ENCODE data around the gene TRERF1. TPM values are rescaled to one million over a fixed set of nuclear protein-coding genes. Genes with fewer than 3 reads are reported as not detected.
"Not testable (repeated sequence)": the region's sequence is repeated elsewhere in the genome, so short reads cannot be mapped to it uniquely, and the experiment has no call there.

The TRERF1 gene
- total RNA-seq, 1 donor = 12.0 TPM

GRCh38 chr6:42471714-42472113 lies 20.0 kb upstream of the TRERF1 start:
- no peak for TF ChIP-seq CTCF (IDR thresholded peaks at IDR 0.05; ENCODE audit: insufficient read depth, low read length)
- no peak for DNase-seq (ENCODE audit: low read depth)

GRCh38 chr6:42471142-42471541 lies 19.4 kb upstream of the TRERF1 start:
- H3K4me3 ChIP-seq (ENCODE audit: low read depth, low read length) = no peak overlapping the region
- TF ChIP-seq CTCF (IDR thresholded peaks at IDR 0.05; ENCODE audit: insufficient read depth, low read length) = no peak
- no peak for DNase-seq (ENCODE audit: low read depth)

More at GRCh38 chr6:42471714-42472113, 20.0 kb upstream of the TRERF1 start:
- H3K4me3 ChIP-seq (ENCODE audit: low read depth, low read length) = no peak overlapping the region

- TF ChIP-seq CTCF (IDR thresholded peaks at IDR 0.05; ENCODE audit: insufficient read depth, low read length) = no peak
- DNase-seq (ENCODE audit: low read depth) = no peak
- no peak overlapping the region for H3K4me3 ChIP-seq (ENCODE audit: low read depth, low read length)
Observed at GRCh38 chr6:42468273-42468672, 16.5 kb upstream of the TRERF1 start.

GRCh38 chr6:42467651-42468050 lies 15.9 kb upstream of the TRERF1 start:
- DNase-seq (ENCODE audit: low read depth) = no peak
- H3K4me3 ChIP-seq (ENCODE audit: low read depth, low read length) = no peak overlapping the region
- no peak for TF ChIP-seq CTCF (IDR thresholded peaks at IDR 0.05; ENCODE audit: insufficient read depth, low read length)

GRCh38 chr6:42466470-42466869 lies 14.7 kb upstream of the TRERF1 start:
- H3K4me3 ChIP-seq (ENCODE audit: low read depth, low read length); DNase-seq (ENCODE audit: low read depth): not testable (repeated sequence)

GRCh38 chr6:42462474-42462972 lies 10.8 kb upstream of the TRERF1 start:
- DNase-seq (ENCODE audit: low read depth) = no peak
- H3K4me3 ChIP-seq (ENCODE audit: low read depth, low read length) = no peak overlapping the region
- no peak for TF ChIP-seq CTCF (IDR thresholded peaks at IDR 0.05; ENCODE audit: insufficient read depth, low read length)

- H3K4me3 ChIP-seq (ENCODE audit: low read depth, low read length) = no peak overlapping the region
- TF ChIP-seq CTCF (IDR thresholded peaks at IDR 0.05; ENCODE audit: insufficient read depth, low read length) = no peak
- DNase-seq (ENCODE audit: low read depth) = peak; percentile 45
Observed at GRCh38 chr6:42460883-42461282, 9.2 kb upstream of the TRERF1 start.

Data from fibroblast of the aortic adventitia (primary cell).